Tongue (tissue), 2 donors: ENCODE data around the gene PTGES3L. TPM values are rescaled to one million over a fixed set of nuclear protein-coding genes. Genes with fewer than 3 reads are reported as not detected.
"Not testable (repeated sequence)": the region's sequence is repeated elsewhere in the genome, so short reads cannot be mapped to it uniquely, and the experiment has no call there.

ENCODE experiments used
- DNase-seq: peaks from one replicate; pipeline ENCODE4 v3.0.0-alpha.2; 2015
- total RNA-seq: library from RNA; depleted of rRNA; stranded (reverse); fragments of >200 nt; gene quantifications from one replicate; pipeline ENCODE4 v1.2.3, GENCODE V29; 2014

The PTGES3L gene
- total RNA-seq, 1 donor from 2014 or later, result 61.5 TPM

- no peak for DNase-seq
Observed at GRCh38 chr17:43014020-43014648, 34.3 kb upstream of the PTGES3L start.

- no peak for DNase-seq
Observed at GRCh38 chr17:43013296-43013695, 33.4 kb upstream of the PTGES3L start.

- DNase-seq, result no peak
Observed at GRCh38 chr17:43011728-43012472, 32.0 kb upstream of the PTGES3L start.

- no peak for DNase-seq
Observed at GRCh38 chr17:43010667-43011308, 30.9 kb upstream of the PTGES3L start.

- DNase-seq, result peak; percentile 78
Observed at GRCh38 chr17:43006639-43007551, 27.0 kb upstream of the PTGES3L start, which contains the start of gene IFI35. IFI35 (plus strand) TSS chr17:43006784; CDS start chr17:43006948, 164 bp downstream.

- DNase-seq, result no peak
Observed at GRCh38 chr17:43003542-43004172, 23.8 kb upstream of the PTGES3L start.

GRCh38 chr17:43000894-43001293, 21.0 kb upstream of the PTGES3L start:
- DNase-seq, result not testable (repeated sequence)

- no peak for DNase-seq
Observed at GRCh38 chr17:42999003-42999525, 19.2 kb upstream of the PTGES3L start.

- peak; percentile 100 for DNase-seq
Observed at GRCh38 chr17:42997984-42998938, 18.4 kb upstream of the PTGES3L start, which contains the start of gene RPL27. RPL27 (plus strand) TSS chr17:42998419; CDS start chr17:42998751, 332 bp downstream.

- DNase-seq, result no peak
Observed at GRCh38 chr17:42997390-42997983, 17.6 kb upstream of the PTGES3L start.

- not testable (repeated sequence) for DNase-seq
Observed at GRCh38 chr17:42993913-42994312, 14.0 kb upstream of the PTGES3L start.

- no peak for DNase-seq
Observed at GRCh38 chr17:42992872-42993271, 13.0 kb upstream of the PTGES3L start.

- DNase-seq, result no peak
Observed at GRCh38 chr17:42991471-42991870, 11.6 kb upstream of the PTGES3L start.

- DNase-seq, result no peak
Observed at GRCh38 chr17:42989726-42990652, 10.1 kb upstream of the PTGES3L start.

- DNase-seq, result no peak
Observed at GRCh38 chr17:42989141-42989540, 9.3 kb upstream of the PTGES3L start.

GRCh38 chr17:42985225-42985624, 5.3 kb upstream of the PTGES3L start:
- DNase-seq, result no peak

GRCh38 chr17:42982266-42982665, 2.4 kb upstream of the PTGES3L start:
- DNase-seq, result no peak

GRCh38 chr17:42980766-42981397, 1.0 kb upstream of the PTGES3L start:
- peak; percentile 56 for DNase-seq
